Stimulated activated CD4-positive, alpha-beta T cell treated with anti-CD3 and anti-CD28 coated beads, Interleukin-4, amount 100 ng/mL, for 1 hour (primary cell): Measurements from ENCODE around the gene SPEM2.
"Not testable (repeated sequence)": the region's sequence is repeated elsewhere in the genome, so short reads cannot be mapped to it uniquely, and the experiment has no call there.

Source experiments
- DNase-seq: peaks from one replicate; pipeline ENCODE4 v3.0.0-alpha.2; 2020

The SPEM2 gene

DNA sequence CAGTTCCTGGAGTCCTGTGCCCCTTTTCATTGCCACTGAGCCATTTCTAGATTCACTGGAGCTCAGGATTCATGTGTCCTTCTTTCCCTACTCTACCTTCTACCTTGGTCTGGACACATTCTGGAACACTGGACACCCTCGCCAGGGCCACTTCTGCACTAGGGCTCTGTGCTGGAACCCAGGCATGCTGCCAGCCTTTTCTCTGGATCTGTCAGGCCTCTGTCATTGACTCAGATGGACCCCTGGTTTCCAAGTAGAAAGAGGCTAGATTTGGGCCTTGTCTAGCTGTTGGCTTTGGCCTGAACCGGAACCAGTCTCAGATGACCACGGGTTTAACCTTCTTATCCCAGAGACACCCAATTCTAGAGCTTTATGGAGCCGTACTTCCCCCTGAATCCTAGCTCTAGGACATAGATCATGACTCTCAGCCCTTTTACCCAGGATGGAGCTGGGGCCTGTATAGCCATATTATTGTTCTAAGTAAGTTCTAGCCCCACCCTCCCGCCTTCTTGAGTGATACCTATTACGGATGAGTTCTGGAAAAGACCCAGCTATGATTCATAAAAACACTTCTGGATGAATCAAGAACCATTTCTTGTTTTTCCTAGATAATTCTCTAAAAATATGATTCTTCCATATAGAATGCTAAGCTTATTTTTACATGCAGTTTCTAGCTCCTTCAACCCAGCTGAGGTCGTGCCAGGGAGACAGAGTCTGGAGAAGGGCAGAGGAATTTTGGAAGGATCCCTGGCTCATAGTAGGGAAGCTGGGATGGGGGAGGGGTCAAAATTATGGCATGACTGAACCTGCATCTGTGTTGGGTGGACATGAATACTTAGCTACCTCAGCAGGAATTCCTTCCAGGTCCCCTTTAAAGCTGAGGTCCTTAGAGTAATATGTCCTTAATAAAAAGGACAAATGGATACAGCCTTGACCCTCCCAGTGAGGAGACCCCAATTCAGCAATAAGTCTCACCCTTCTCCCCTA is 18.4 kb downstream of the SPEM2 start:
- DNase-seq, result no peak

DNA sequence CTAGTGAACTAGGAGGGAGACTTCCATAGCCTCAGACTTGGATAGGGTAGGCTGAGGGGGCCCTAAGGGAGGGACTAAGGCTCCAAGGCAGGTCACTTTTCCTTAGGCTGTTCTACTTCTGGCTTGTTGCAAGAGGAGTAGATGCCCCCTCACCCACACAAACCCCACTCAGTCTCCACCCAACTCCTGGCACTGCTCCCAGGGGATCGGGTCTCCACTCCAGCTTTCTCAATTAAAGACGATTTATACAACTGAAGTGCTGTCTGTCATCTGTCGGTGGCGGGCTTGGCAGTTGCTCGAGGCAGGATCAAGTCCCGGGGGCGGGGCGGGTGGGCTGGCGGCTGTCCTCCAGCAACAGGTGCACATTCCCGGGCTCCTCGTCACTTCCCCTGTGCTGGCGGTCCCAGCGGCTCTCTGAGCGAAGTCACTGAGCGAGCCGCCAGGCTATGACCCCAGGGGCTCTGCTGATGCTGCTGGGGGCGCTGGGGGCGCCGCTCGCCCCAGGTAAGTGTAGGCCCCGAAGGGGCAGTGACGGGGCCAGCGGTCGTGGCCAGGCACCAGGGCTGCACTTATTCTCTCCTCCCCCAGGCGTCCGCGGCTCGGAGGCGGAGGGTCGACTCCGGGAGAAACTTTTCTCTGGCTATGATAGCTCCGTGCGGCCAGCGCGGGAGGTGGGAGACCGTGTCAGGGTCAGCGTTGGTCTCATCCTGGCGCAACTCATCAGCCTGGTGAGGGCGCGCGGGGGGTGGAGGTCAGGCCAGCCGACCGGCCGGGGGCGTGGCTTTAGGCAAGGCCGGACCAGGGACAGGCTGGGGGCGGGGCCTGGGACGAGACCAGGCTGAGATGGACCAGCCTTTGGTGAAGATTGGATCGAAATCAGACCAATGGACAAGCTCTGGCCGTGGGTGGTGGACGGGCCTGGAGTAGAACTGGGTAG is 19.5 kb downstream of the SPEM2 start, which contains the start of gene CHRNB1:
Gene CHRNB1, plus strand, starts transcription at position 380 of the 937 bp plus-strand sequence. Its CDS starts 67 bp downstream, at position 447.
- DNase-seq, result no peak

DNA sequence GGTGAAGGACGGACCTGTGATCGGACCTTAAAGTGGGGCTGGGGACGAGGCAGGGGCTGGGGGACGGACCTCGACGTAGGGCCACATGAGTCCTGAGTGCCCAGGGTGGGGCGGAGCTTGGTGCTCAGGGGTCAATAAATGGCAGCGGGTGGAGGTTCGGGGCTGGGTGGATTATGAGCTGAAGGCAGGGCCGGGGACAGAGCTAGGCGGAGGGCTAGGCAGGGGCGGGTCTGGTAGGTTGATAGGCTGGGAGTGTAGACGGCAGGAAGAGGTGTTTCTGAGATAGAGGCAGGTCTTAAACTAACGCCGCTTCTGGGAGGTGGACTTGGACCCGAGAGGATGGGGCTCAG is 20.2 kb downstream of the SPEM2 start:
- no peak for DNase-seq

DNA sequence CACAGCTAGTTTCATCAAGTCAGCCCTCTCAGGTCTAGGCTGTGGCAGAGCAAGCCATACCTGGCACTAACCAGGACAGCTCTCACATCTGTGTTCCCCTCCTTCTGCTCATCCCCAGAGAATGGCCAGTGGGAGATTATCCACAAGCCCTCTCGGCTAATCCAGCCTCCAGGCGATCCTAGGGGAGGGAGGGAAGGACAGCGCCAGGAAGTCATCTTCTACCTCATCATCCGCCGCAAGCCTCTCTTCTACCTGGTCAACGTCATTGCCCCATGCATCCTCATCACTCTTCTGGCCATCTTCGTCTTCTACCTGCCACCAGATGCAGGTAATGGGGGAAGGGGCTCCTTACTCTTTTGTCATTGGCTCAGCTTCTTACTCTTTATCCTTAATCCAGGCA is 23.0 kb downstream of the SPEM2 start:
- no peak for DNase-seq

DNA sequence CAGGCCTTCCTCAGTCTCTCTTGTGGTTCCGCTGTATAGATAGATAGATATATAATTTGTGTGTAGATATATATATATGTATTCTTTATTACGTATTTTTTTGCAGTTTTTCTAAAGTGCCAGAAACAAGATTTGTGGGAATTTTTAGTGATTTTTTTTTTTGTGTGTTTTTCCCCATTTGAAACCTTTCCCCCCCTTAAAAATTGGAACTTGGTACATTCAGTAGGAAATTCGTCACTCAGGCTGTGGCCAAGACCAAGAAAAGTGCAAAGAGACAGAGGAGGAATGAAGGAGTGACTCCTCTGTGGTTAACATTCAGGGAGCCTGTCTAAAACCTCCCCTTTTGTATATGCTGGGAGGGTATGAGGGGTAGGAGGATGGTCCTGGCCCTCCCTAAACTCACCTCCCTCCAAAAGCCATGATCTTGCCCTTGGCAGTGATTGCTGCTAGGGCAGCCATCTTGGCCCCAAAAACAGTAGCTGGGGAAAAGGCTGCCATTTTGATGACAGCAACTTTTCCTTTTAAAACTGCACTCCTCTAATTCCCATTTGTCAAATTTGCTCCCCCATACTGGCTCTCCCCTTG is 34.6 kb downstream of the SPEM2 start:
- no peak for DNase-seq

DNA sequence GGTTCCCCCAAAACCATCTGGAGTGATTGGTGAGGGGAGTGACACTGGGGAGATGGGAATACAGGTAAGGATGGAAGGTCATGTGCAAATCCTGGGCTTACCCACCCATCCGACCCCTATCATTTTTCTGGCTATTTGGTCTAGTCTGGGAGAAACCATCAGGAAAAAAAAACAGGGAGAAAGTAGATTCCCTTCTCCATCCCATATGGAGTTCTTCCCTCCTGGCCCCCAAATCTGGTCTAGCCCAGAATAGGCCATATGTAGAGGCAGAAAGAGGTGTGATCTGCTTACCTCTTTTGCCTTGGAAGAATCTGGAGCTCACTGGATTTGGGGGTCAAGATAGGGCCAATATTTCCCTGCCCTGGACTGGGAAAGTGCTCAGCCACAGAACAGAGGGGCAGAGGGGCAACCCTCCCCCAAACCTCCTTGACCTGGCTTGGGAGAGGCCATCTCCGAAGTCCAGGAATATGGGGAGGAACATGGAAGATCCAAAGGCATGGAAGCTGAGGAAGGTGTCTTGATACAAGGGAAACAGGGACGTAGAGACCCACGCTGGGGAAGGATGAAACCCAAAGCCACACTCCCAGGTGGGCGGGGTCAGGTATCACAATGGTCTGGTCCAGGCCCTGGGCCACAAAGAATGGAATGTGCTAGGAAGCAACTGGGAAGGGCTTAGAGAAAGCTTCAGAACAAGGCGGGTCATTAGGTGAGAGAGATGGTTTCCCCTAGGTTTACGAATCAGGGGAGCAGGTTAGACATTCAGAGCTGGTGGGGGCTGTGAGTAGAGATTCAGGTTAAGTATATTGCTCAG is 35.6 kb downstream of the SPEM2 start:
- no peak for DNase-seq

GRCh38 chr17:7462474-7463371 is 37.3 kb downstream of the SPEM2 start:
- no peak for DNase-seq

GRCh38 chr17:7463372-7463846 is 38.0 kb downstream of the SPEM2 start:
- DNase-seq, result no peak

GRCh38 chr17:7464081-7464480 is 38.7 kb downstream of the SPEM2 start:
- no peak for DNase-seq

GRCh38 chr17:7465597-7466275 is 40.3 kb downstream of the SPEM2 start:
- DNase-seq, result no peak

GRCh38 chr17:7466318-7466638 is 40.9 kb downstream of the SPEM2 start:
- no peak for DNase-seq

GRCh38 chr17:7466639-7467341 is 41.4 kb downstream of the SPEM2 start:
- DNase-seq, result no peak

GRCh38 chr17:7467498-7467897 is 42.1 kb downstream of the SPEM2 start:
- DNase-seq, result no peak

- DNase-seq, result no peak
These were observed 42.9 kb downstream of the SPEM2 start for GRCh38 chr17:7468290-7468689.

DNA sequence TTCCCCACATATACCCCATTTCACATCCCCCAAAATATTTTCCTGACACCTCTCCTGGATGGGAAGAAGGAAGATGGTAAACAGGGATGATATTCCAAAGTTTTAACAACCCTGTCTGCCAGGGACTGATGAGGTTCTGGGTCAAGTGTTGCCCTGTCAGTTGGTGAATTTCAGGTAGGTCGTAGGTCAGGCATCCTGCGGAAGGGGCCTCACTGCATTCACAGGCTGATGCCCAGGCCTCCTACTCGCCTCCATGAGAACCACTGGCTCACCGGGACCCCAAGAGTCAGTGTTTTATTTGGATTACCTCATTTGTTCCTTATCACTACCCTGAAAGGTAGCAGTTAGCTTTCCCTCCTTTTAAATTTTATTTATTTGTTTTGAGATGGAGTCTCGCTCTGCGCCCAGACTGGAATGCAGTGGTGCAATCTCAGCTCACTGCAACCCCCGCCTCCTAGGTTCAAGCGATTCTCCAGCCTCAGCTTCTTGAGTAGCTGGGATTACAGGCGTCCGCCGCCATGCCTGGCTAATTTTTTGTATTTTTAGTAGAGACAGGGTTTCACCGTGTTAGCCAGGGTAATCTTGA is 43.5 kb downstream of the SPEM2 start:
- no peak for DNase-seq

DNA sequence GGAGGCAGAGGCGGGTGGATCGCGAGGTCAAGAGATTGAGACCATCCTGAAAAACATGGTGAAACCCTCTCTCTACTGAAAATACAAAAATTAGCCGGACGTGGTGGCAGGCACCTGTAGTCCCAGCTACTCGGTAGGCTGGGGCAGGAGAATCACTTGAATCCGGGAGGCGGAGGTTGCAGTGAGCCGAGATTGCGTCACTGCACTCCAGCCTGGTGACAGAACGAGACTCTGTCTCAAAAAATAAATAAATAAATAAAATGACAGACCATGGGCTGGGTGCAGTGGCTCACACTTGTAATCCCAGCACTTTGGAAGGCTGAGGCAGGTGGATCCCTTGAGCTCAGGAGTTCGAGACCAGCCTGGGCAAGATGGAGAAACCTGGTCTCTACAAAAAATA is 44.4 kb downstream of the SPEM2 start:
- DNase-seq, result not testable (repeated sequence)

- not testable (repeated sequence) for DNase-seq
These were observed 45.1 kb downstream of the SPEM2 start for GRCh38 chr17:7470457-7470973.

DNA sequence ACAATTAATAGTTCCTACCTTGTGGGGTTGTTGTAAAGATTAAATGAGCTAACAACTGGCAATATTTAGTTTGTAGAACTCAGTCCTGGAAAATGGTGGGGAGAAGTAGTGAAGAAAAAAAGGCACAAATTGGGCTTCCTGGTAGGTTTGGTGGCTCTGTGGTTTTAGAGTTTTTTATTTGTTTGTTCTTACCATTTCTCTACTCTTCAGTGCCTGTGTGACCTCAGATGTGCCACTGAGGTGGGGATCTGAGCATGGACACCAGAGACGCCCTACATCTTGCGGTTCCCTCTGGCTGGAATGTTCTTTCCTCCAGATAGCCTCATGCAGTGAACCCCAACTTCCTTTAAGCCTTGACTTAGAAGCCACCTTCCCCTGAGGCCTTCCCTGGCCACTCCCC is 46.3 kb downstream of the SPEM2 start:
- no peak for DNase-seq

DNA sequence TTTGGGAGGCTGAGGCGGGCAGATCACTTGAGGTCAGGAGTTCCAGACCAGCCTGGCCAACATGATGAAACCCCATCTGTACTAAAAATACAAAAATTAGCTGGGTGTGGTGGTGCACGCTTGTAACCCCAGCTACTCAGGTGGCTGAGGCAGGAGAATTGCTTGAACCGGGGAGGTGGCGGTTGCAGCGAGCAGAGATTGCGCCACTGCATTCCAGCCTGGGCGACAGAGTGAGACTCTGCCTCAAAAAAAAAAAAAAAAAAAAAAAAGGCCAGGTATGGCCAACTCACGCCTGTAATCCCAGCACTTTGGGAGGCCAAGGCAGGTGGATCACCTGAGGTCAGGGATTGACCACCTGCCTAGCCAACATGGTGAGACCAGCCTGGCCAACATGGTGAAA is 49.4 kb downstream of the SPEM2 start:
- not testable (repeated sequence) for DNase-seq
